Hepatocyte (in vitro differentiated cells): ENCODE results near the gene OLFM1. TPM values are rescaled to one million over a fixed set of nuclear protein-coding genes. Genes with fewer than 3 reads are reported as not detected.
"Not testable (repeated sequence)": the region's sequence is repeated elsewhere in the genome, so short reads cannot be mapped to it uniquely, and the experiment has no call there.

Experiments
- DNase-seq: peaks from one replicate; pipeline ENCODE4 v3.0.0-alpha.2; 2016; ENCODE audit warnings: low spot score
- H2AFZ ChIP-seq: fragments of 200-600 bp; sonication (generic); 2 replicates; pipeline ENCODE4 v1.6.0; 2016; ENCODE audit warnings: antibody characterized with exemption, mild to moderate bottlenecking
- H3K27ac ChIP-seq: fragments of 200-600 bp; sonication (generic); 2 replicates; pipeline ENCODE4 v1.5.1; 2016; ENCODE audit warnings: mild to moderate bottlenecking
- H3K27me3 ChIP-seq: fragments of 200-600 bp; sonication (generic); 2 replicates; pipeline ENCODE4 v1.6.1; 2016
- H3K36me3 ChIP-seq: fragments of 200-600 bp; sonication (generic); replicated peaks from 2 replicates; pipeline ENCODE4 v1.5.1; 2016; ENCODE audit warnings: low read depth; ENCODE audit not compliant: insufficient read depth
- H3K4me1 ChIP-seq: fragments of 200-600 bp; sonication (generic); 2 replicates; pipeline ENCODE4 v1.5.1; 2016; ENCODE audit warnings: mild to moderate bottlenecking, moderate library complexity; ENCODE audit not compliant: insufficient read depth
- H3K4me2 ChIP-seq: fragments of 200-600 bp; sonication (generic); 2 replicates; pipeline ENCODE4 v1.6.0; 2016
- H3K4me3 ChIP-seq: fragments of 200-600 bp; sonication (generic); 2 replicates; pipeline ENCODE4 v1.5.1; 2016; ENCODE audit warnings: mild to moderate bottlenecking
- H3K79me2 ChIP-seq: fragments of 200-600 bp; sonication (generic); 2 replicates; pipeline ENCODE4 v1.6.0; 2017; ENCODE audit warnings: mild to moderate bottlenecking
- H3K9me2 ChIP-seq: fragments of 200-600 bp; sonication (generic); replicated peaks from 2 replicates; pipeline ENCODE4 v1.6.0; 2017; ENCODE audit warnings: mild to moderate bottlenecking; ENCODE audit not compliant: insufficient read depth
- H3K9me3 ChIP-seq: fragments of 200-600 bp; sonication (generic); 2 replicates; pipeline ENCODE4 v1.5.1; 2016; ENCODE audit warnings: low read depth, mild to moderate bottlenecking
- H4K20me1 ChIP-seq: fragments of 200-600 bp; sonication (generic); 2 replicates; pipeline ENCODE4 v1.6.0; 2016; ENCODE audit warnings: mild to moderate bottlenecking; ENCODE audit not compliant: insufficient read depth, poor library complexity, severe bottlenecking
- EZH2 ChIP-seq: fragments of 200-600 bp; sonication (generic); IDR thresholded peaks from 2 replicates; pipeline ENCODE4 v1.6.1; 2016; ENCODE audit warnings: antibody characterized with exemption, mild to moderate bottlenecking, borderline replicate concordance
- EZH2phosphoT487 ChIP-seq: fragments of 200-600 bp; sonication (generic); IDR thresholded peaks from one replicate; pipeline ENCODE4 v1.6.1; 2018; ENCODE audit warnings: antibody characterized with exemption, mild to moderate bottlenecking, low read depth, moderate library complexity; ENCODE audit not compliant: unreplicated experiment, severe bottlenecking
- WGBS: methylation state at CpG from one replicate; pipeline ENCODE4 v1.1.6; 2016; ENCODE audit warnings: low lambda C conversion rate; ENCODE audit errors: missing lambda C conversion rate; 5-methylcytosine and 5-hydroxymethylcytosine counted together
- polyA plus RNA-seq: library from polyadenylated mRNA; unstranded; fragments of >200 nt; fragmentation: Nextera tagmentation; extraction: Ambion mirVana; gene quantifications from 2 replicates; pipeline ENCODE4 v1.2.1, GENCODE V29; 2016
- total RNA-seq: library from RNA; depleted of rRNA; stranded (reverse); fragments of >200 nt; gene quantifications from 2 replicates; pipeline ENCODE4 v1.2.3, GENCODE V29; 2014
- TF ChIP-seq, protein P1 (sequence below): fragments of 200-600 bp; sonication (generic); IDR thresholded peaks from 2 replicates; pipeline ENCODE4 v1.5.1; 2016; ENCODE audit warnings: antibody characterized with exemption, mild to moderate bottlenecking; ENCODE audit not compliant: poor library complexity

The OLFM1 gene
- total and polyA plus RNA-seq, 2 experiments from 2014 or later: 0.94 to 4.8 TPM

DNA sequence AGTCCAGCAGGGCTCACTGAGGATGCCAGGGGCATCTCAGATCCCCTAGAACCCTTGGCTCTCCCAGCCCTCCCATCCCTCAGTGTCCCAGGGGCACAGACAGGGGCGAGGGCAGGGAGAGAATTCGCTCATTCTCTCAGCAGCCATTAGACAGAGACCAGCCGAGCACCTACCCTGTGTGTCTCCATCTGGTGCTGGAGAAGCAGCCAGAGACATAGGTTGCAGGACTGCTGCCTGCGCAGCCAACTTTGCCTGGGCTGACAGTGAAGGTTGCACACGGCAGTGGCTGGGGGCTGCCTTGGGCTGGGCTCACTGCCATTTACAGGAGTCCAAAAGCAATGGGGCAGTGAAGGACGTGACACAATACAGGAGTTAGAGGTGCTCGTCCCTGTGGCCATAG is 60.9 kb downstream of the OLFM1 start:
- TF ChIP-seq EZH2phosphoT487 (no peak), EZH2 (no peak)
- TF ChIP-seq, protein P1, sequence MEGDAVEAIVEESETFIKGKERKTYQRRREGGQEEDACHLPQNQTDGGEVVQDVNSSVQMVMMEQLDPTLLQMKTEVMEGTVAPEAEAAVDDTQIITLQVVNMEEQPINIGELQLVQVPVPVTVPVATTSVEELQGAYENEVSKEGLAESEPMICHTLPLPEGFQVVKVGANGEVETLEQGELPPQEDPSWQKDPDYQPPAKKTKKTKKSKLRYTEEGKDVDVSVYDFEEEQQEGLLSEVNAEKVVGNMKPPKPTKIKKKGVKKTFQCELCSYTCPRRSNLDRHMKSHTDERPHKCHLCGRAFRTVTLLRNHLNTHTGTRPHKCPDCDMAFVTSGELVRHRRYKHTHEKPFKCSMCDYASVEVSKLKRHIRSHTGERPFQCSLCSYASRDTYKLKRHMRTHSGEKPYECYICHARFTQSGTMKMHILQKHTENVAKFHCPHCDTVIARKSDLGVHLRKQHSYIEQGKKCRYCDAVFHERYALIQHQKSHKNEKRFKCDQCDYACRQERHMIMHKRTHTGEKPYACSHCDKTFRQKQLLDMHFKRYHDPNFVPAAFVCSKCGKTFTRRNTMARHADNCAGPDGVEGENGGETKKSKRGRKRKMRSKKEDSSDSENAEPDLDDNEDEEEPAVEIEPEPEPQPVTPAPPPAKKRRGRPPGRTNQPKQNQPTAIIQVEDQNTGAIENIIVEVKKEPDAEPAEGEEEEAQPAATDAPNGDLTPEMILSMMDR: no peak
- H3K4me1 ChIP-seq: no peaks in the 10 kb centered on the region
- no peak overlapping the region for H3K4me3 ChIP-seq
- no peak overlapping the region for H3K4me2 ChIP-seq
- DNase-seq: no peak
- H2AFZ ChIP-seq: no peak overlapping the region
- no peak overlapping the region for H3K27ac ChIP-seq
- H3K27me3 ChIP-seq: no peaks in the 10 kb centered on the region
- no peaks in the 10 kb centered on the region for H3K9me2 ChIP-seq
- no peaks in the 10 kb centered on the region for H3K9me3 ChIP-seq
- H3K79me2 ChIP-seq: no peaks in the 10 kb centered on the region
- H4K20me1 ChIP-seq: no peaks in the 10 kb centered on the region
- no peaks in the 10 kb centered on the region for H3K36me3 ChIP-seq
- WGBS: 82% methylated on average over 7 of the region's 7 CpGs

GRCh38 chr9:135149901-135150300 is 62.4 kb downstream of the OLFM1 start:
- 86% methylated on average over 9 of the region's 9 CpGs for WGBS
- H3K4me2 ChIP-seq, H3K9me2 ChIP-seq, H2AFZ ChIP-seq, H4K20me1 ChIP-seq, H3K79me2 ChIP-seq, H3K27ac ChIP-seq, H3K36me3 ChIP-seq, H3K4me1 ChIP-seq, H3K4me3 ChIP-seq, H3K9me3 ChIP-seq, DNase-seq, H3K27me3 ChIP-seq: not testable (repeated sequence)

DNA sequence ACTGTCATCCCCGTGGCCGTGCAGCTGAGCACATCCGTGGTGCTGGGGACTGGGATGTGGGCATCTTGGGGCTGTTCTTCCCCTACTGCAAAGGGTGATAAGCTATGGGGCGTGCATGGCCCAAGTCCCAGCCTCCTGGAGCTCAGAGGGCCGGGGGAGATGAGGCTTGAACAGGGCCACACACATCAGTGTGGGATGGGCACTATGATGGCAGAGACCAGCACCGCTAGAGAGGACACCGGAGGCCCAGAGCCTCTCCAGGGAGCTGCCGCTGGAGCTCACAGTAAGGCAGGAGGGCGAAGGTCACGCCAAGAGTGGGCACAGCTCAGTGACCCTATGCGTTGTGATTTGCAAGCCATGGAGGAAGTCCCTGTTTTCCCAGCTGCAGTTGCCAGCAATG is 63.5 kb downstream of the OLFM1 start:
- Histone ChIP-seq H3K36me3 (no peaks in the 10 kb centered on the region), H3K9me2 (no peaks in the 10 kb centered on the region), H3K9me3 (no peaks in the 10 kb centered on the region), H3K4me1 (no peaks in the 10 kb centered on the region), H3K4me3 (no peak overlapping the region), H3K27me3 (no peaks in the 10 kb centered on the region), H3K27ac (no peak overlapping the region), H3K4me2 (no peak overlapping the region), H4K20me1 (no peaks in the 10 kb centered on the region), H3K79me2 (no peaks in the 10 kb centered on the region), H2AFZ (no peak overlapping the region)
- TF ChIP-seq EZH2phosphoT487: no peak
- TF ChIP-seq, protein P1: no peak
- TF ChIP-seq EZH2: no peak
- 88% methylated on average over 11 of the region's 11 CpGs for WGBS
- DNase-seq: no peak

GRCh38 chr9:135151757-135152613 is 64.5 kb downstream of the OLFM1 start:
- Histone ChIP-seq H3K27ac (peak overlapping the region; percentile 22), H3K9me2 (no peaks in the 10 kb centered on the region), H4K20me1 (no peaks in the 10 kb centered on the region), H3K4me3 (no peak overlapping the region), H3K36me3 (no peaks in the 10 kb centered on the region), H2AFZ (no peak overlapping the region), H3K79me2 (no peaks in the 10 kb centered on the region), H3K4me2 (no peak overlapping the region), H3K9me3 (no peaks in the 10 kb centered on the region), H3K27me3 (no peaks in the 10 kb centered on the region), H3K4me1 (no peaks in the 10 kb centered on the region)
- TF ChIP-seq EZH2phosphoT487: no peak
- TF ChIP-seq, protein P1: no peak
- TF ChIP-seq EZH2: no peak
- WGBS: 79% methylated on average over 6 of the region's 6 CpGs
- DNase-seq: peak; percentile 30
